Measurements from ENCODE around the gene PPP2R2B. TPM values are rescaled to one million over a fixed set of nuclear protein-coding genes. Genes with fewer than 3 reads are reported as not detected.

PPP2R2B gene
- total and polyA plus RNA-seq, 11 donors = 0.03 to 2.9 (median 0.30) TPM; not detected in 1

DNA sequence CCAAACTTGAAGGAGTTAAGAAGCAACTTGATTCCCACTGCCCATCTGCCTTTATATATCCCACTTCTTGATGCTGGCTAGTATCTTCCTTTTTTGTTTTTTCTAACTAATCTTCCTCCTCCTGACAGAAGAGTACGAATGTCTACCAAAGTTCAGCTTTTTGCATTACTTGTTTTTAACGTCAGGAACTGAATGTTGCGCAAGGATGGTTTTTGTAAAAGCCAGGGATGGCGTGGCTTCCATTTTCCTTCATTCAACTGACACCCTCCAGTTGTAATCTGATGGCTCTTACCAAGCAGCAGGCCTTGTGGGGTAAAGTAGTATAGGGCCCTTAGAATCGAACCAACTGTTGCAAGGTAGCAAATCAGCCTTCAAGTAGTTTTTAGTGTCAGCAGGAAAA lies 291.8 kb downstream of the PPP2R2B start:
- intact Hi-C loops (cut with DNase I) = no loop called here

DNA sequence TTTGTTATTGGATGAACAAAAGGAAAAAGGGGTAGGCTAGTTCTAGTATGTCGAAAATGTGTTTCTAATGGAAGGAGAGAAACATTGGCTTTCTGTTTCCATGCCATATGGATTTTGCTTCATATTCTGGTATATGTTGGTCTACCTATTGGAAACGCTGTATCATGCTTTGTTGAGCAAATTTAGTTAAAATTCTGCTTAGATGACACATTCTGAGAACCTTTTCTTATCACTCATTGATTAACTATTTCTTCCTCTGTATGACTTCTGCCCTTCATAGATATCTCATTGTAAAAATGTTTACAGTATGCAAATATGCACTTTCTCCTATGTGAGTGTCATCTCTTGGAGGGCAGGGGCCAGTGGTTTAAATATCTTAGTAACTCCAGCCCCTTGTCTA lies 293.8 kb downstream of the PPP2R2B start:
- ATAC-seq = no peak
- DNase-seq = no peak
- H3K27ac ChIP-seq = no peak overlapping the region
- intact Hi-C loops (cut with DNase I) = no loop called here
- no peaks in the 10 kb centered on the region for H3K36me3 ChIP-seq
- TF ChIP-seq, protein P1, sequence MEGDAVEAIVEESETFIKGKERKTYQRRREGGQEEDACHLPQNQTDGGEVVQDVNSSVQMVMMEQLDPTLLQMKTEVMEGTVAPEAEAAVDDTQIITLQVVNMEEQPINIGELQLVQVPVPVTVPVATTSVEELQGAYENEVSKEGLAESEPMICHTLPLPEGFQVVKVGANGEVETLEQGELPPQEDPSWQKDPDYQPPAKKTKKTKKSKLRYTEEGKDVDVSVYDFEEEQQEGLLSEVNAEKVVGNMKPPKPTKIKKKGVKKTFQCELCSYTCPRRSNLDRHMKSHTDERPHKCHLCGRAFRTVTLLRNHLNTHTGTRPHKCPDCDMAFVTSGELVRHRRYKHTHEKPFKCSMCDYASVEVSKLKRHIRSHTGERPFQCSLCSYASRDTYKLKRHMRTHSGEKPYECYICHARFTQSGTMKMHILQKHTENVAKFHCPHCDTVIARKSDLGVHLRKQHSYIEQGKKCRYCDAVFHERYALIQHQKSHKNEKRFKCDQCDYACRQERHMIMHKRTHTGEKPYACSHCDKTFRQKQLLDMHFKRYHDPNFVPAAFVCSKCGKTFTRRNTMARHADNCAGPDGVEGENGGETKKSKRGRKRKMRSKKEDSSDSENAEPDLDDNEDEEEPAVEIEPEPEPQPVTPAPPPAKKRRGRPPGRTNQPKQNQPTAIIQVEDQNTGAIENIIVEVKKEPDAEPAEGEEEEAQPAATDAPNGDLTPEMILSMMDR (IDR thresholded peaks at IDR 0.05) = no peak
- TF ChIP-seq POLR2A (IDR thresholded peaks at IDR 0.05) = no peak
- 77 to 84% (median 80%) methylated on average over 2 of the region's 2 CpGs for WGBS, 4 donors
- no peaks in the 10 kb centered on the region for H3K9me3 ChIP-seq
- peaks cover 0 to 9% (median 0%) of the 10 kb centered on the region in 9 donors for H3K27me3 ChIP-seq
- no peaks in the 10 kb centered on the region for H3K4me1 ChIP-seq
- H3K4me3 ChIP-seq = no peak overlapping the region

More for the DNA sequence above, 291.8 kb downstream of the PPP2R2B start:
- Histone ChIP-seq H3K9me3 (no peaks in the 10 kb centered on the region), H3K27me3 (peaks cover 0 to 9% (median 0%) of the 10 kb centered on the region in 9 donors), H3K4me1 (no peaks in the 10 kb centered on the region), H3K4me3 (no peak overlapping the region), H3K36me3 (no peaks in the 10 kb centered on the region), H3K27ac (no peak overlapping the region)
- DNase-seq (no peak), ATAC-seq (no peak)
- TF ChIP-seq, protein P1 (IDR thresholded peaks at IDR 0.05) = no peak
- TF ChIP-seq POLR2A (IDR thresholded peaks at IDR 0.05) = no peak
- WGBS, 4 donors = 76 to 81% (median 78%) methylated on average over 5 of the region's 5 CpGs

DNA sequence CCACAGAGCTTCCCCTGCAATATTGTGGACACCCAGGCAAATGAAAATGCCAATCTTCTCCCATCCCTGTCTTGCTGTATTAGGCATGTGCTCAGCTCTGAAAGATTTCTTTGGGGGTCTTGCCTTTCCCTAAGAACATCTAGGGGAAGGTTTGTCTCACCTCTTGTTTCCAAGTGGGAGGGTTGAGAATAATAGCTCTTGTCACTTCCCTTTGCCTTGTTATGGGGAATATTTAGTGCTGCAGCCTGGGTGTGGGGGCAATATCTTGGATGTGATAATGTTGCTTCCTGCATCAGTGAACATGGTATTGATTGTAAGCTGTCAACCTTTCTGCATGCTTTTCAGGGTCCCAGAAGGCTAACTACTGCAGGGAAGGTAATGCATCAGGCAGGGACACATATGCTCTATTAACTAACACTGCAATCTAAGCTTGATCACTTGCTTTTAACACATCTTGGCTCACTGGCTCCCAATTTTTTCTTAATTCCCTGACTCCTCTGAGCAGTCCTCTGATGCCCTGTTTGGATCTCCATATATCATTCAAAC lies 296.4 kb downstream of the PPP2R2B start:
- no peak overlapping the region for H3K27ac ChIP-seq
- DNase-seq (no peak), ATAC-seq (no peak)
- peaks cover 0 to 16% (median 0%) of the 10 kb centered on the region in 9 donors for H3K27me3 ChIP-seq
- no peaks in the 10 kb centered on the region for H3K4me1 ChIP-seq
- TF ChIP-seq, protein P1 (IDR thresholded peaks at IDR 0.05) = no peak
- no peak for TF ChIP-seq POLR2A (IDR thresholded peaks at IDR 0.05)
- no peaks in the 10 kb centered on the region for H3K36me3 ChIP-seq
- H3K9me3 ChIP-seq = no peaks in the 10 kb centered on the region
- intact Hi-C loops (cut with DNase I) = no loop called here
- no peak overlapping the region for H3K4me3 ChIP-seq

DNA sequence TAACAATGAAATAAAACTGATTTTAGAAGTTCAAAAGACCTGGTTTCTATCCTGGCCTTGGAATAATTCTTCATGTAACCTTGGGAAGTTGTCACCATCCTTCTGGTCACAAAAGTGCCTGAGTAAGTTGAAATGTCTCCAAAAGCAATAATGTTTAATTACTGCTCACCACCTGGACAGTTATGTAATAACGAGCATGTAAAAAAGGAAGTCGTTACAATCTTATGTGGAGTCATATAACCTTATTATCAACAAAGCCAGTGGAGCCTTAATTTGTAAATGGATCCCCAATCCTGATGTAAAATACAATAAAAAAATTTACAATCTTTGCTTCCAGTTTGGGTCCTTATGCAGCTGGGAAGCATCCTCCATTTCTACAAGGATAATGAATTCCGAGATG lies 298.3 kb downstream of the PPP2R2B start:
- WGBS, 4 donors = 85 to 87% (median 86%) methylated on average over 3 of the region's 3 CpGs
- Histone ChIP-seq H3K4me3 (no peak overlapping the region), H3K27ac (no peak overlapping the region), H3K27me3 (peaks cover 0 to 16% (median 0%) of the 10 kb centered on the region in 9 donors), H3K36me3 (no peaks in the 10 kb centered on the region), H3K4me1 (no peaks in the 10 kb centered on the region), H3K9me3 (peaks cover 0 to 5% (median 0%) of the 10 kb centered on the region in 12 donors)
- ATAC-seq = no peak
- intact Hi-C loops (cut with DNase I) = no loop called here
- TF ChIP-seq, protein P1 (IDR thresholded peaks at IDR 0.05) = no peak
- TF ChIP-seq POLR2A (IDR thresholded peaks at IDR 0.05) = no peak
- DNase-seq = no peak

Measured in heart left ventricle (tissue), 16 donors.